Measurements from ENCODE around the gene FOXO3. TPM values are rescaled to one million over a fixed set of nuclear protein-coding genes. Genes with fewer than 3 reads are reported as not detected.
A peak's percentile ranks its signal among the peaks of the same experiment; 100 is the strongest.

The FOXO3 gene
- total and polyA plus RNA-seq, 7 donors = 13.8 to 84.7 (median 66.4) TPM

GRCh38 chr6:108652375-108652774 lies 91.7 kb downstream of the FOXO3 start:
- intact Hi-C loops (cut with DNase I) = loop anchor here (5.0 kb wide), 2 partner anchors 35 to 90 kb away; partner anchors contain the start of gene FOXO3
- TF ChIP-seq EP300 (IDR thresholded peaks at IDR 0.05) (no peak), POLR2A (IDR thresholded peaks at IDR 0.05) (no peak), POLR2AphosphoS5 (IDR thresholded peaks at IDR 0.05) (no peak)
- TF ChIP-seq, protein P1, sequence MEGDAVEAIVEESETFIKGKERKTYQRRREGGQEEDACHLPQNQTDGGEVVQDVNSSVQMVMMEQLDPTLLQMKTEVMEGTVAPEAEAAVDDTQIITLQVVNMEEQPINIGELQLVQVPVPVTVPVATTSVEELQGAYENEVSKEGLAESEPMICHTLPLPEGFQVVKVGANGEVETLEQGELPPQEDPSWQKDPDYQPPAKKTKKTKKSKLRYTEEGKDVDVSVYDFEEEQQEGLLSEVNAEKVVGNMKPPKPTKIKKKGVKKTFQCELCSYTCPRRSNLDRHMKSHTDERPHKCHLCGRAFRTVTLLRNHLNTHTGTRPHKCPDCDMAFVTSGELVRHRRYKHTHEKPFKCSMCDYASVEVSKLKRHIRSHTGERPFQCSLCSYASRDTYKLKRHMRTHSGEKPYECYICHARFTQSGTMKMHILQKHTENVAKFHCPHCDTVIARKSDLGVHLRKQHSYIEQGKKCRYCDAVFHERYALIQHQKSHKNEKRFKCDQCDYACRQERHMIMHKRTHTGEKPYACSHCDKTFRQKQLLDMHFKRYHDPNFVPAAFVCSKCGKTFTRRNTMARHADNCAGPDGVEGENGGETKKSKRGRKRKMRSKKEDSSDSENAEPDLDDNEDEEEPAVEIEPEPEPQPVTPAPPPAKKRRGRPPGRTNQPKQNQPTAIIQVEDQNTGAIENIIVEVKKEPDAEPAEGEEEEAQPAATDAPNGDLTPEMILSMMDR (IDR thresholded peaks at IDR 0.05) = no peak
- H3K27ac ChIP-seq = peak overlapping the region; percentile 69 to 87 (median 84)
- no peaks in the 10 kb centered on the region for H3K27me3 ChIP-seq
- no peak overlapping the region for H3K4me3 ChIP-seq
- H3K36me3 ChIP-seq = no peaks in the 10 kb centered on the region
- peaks cover 0 to 91% (median 81%) of the 10 kb centered on the region in 4 donors for H3K4me1 ChIP-seq
- H3K9me3 ChIP-seq = no peaks in the 10 kb centered on the region
- no peak for DNase-seq

GRCh38 chr6:108653949-108654348 lies 93.2 kb downstream of the FOXO3 start:
- TF ChIP-seq POLR2AphosphoS5 (IDR thresholded peaks at IDR 0.05) = peak in 3 of 4 donors; percentile 52 to 74 (median 74)
- TF ChIP-seq, protein P1 (IDR thresholded peaks at IDR 0.05) = no peak
- peak; percentile 29 to 94 (median 74) for TF ChIP-seq EP300 (IDR thresholded peaks at IDR 0.05)
- TF ChIP-seq POLR2A (IDR thresholded peaks at IDR 0.05) = no peak
- Histone ChIP-seq H3K36me3 (no peaks in the 10 kb centered on the region), H3K27me3 (no peaks in the 10 kb centered on the region), H3K9me3 (no peaks in the 10 kb centered on the region), H3K27ac (peak overlapping the region; percentile 69 to 87 (median 84)), H3K4me1 (peaks cover 0 to 90% (median 83%) of the 10 kb centered on the region in 4 donors), H3K4me3 (no peak overlapping the region)
- DNase-seq = peak; percentile 85
- 69 to 76% methylated on average over 3 of the region's 3 CpGs for WGBS, 2 donors
- intact Hi-C loops (cut with DNase I) = loop anchor here (2.0 to 5.0 kb wide), 3 partner anchors 37 to 92 kb away; partner anchors contain the start of gene FOXO3

DNA sequence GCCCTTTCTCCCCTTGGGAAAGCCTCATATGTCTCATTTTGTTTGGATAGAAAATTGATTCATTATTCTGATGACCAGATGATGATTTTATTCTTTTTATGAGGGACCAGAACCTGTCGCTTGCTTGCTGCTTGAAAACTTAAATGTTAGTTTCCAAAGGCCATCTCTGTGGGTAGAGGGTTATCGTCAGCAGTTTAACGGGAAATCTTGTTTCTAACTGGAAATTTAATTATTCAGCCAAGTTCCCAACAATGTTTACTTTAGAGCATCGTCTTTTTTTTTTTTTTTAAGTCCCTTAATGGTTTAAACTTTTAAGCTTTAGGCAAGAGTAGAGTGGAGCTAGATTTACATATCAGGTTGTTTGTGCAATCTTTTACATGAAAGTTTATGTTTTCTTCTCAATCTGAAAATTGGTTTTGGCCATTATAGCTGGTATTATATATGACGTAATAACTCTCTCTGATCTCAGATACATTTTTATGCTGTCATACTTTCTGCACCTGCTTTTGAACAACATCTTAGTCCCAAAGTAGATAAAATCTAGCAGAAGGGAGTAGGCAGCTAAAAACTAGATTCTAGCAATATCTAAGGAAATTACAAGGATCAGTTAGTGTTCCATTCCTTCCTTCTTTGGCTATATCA lies 93.9 kb downstream of the FOXO3 start:
- 76 to 83% methylated on average over 5 of the region's 5 CpGs for WGBS, 2 donors
- Histone ChIP-seq H3K9me3 (no peaks in the 10 kb centered on the region), H3K27me3 (no peaks in the 10 kb centered on the region), H3K4me1 (peaks cover 0 to 88% (median 81%) of the 10 kb centered on the region in 4 donors), H3K4me3 (no peak overlapping the region), H3K27ac (peak overlapping the region; percentile 69 to 87 (median 84)), H3K36me3 (no peaks in the 10 kb centered on the region)
- intact Hi-C loops (cut with DNase I) = loop anchor here (2.0 to 5.0 kb wide), 3 partner anchors 37 to 92 kb away; partner anchors contain the start of gene FOXO3
- DNase-seq = no peak
- TF ChIP-seq EP300 (IDR thresholded peaks at IDR 0.05) (no peak), POLR2A (IDR thresholded peaks at IDR 0.05) (no peak), POLR2AphosphoS5 (IDR thresholded peaks at IDR 0.05) (peak in 1 of 4 donors; percentile 37)
- TF ChIP-seq, protein P1 (IDR thresholded peaks at IDR 0.05) = no peak

DNA sequence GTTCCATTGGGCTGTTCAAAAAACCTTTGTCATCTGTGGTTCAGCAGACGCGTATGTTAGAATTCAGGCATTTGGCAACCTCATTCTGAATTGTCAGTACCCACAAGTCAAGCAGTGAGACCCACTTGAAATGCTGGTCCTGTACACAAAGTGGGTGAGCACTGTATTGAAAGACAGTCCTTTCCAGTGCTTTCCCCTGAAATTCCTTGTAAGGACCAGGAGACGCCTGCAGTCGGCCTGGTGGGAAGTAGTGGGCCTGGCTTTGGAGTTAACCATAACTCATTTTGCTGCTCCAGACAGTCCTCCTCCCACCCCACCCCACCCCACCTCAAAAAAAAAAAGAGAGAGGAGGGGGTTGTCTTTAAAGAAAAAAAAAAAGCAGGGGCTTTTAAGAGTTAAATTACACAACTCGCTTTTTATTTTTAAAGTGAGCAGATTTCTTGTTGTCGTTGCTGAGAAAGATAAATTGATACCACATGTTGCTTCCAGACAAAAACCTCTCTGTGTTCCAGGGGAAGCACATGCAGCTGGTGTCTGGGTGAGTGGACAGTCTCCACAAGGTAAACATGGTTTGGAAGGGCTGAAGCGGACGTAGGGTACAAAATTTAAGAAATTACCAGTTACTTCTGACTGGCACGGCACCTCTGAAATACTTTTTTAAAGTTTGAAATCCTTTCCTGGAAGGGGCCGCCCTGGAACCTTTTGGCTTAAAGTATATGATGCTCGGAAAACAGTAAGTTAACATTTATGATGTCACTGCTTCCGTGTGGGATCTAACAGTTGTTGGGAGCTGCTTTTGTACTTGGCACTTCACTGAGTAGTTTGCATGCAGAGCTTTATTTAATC lies 95.3 kb downstream of the FOXO3 start:
- H3K27ac ChIP-seq = peak overlapping the region; percentile 69 to 87 (median 84)
- peaks cover 0 to 83% (median 75%) of the 10 kb centered on the region in 4 donors for H3K4me1 ChIP-seq
- H3K4me3 ChIP-seq = peak overlapping the region in 1 of 4 donors; percentile 3
- H3K9me3 ChIP-seq = no peaks in the 10 kb centered on the region
- H3K27me3 ChIP-seq = no peaks in the 10 kb centered on the region
- no peaks in the 10 kb centered on the region for H3K36me3 ChIP-seq
- TF ChIP-seq POLR2AphosphoS5 (IDR thresholded peaks at IDR 0.05) (peak in 3 of 4 donors; percentile 45 to 77 (median 60)), EP300 (IDR thresholded peaks at IDR 0.05) (peak in 1 of 4 donors; percentile 45)
- TF ChIP-seq, protein P1 (IDR thresholded peaks at IDR 0.05) = no peak
- peak; percentile 77 for DNase-seq
- 38 to 67% methylated on average over 12 of the region's 12 CpGs for WGBS, 2 donors
- intact Hi-C loops (cut with DNase I) = loop anchor here (2.0 kb wide), 1 partner anchor 65 kb away; no protein-coding TSS in a partner anchor
